Stomach (tissue), 4 donors: Measurements from ENCODE around the gene HDAC2.

ENCODE experiments used
- EP300 ChIP-seq: sonication (generic); formaldehyde crosslinking; IDR thresholded peaks from one replicate; pipeline ENCODE4 v1.6.1; 2017; ENCODE audit warnings: antibody characterized with exemption
- POLR2A ChIP-seq, 4 donors: fragments of 450-650 bp; IDR thresholded peaks; one replicate each; pipeline ENCODE4 v1.6.1; 2016; ENCODE audit warnings: antibody characterized with exemption in 4 of 4, control low read depth in 2 of 4, mild to moderate bottlenecking in 1 of 4, moderate library complexity in 1 of 4

GRCh38 chr6:113968472-113968871 is 2.5 kb downstream of the HDAC2 start:
- TF ChIP-seq POLR2A (IDR thresholded peaks at IDR 0.05) (no peak), EP300 (no peak)
